Mesendoderm (in vitro differentiated cells): Measurements from ENCODE around the gene ZSCAN5B.
"Not testable (repeated sequence)": the region's sequence is repeated elsewhere in the genome, so short reads cannot be mapped to it uniquely, and the experiment has no call there.

ENCODE experiments used
- DNase-seq: peaks from one replicate; pipeline ENCODE4 v3.0.0; 2013
- H2AK5ac ChIP-seq: 2 replicates; pipeline ENCODE4 v1.6.1; 2013; ENCODE audit warnings: low read length, inconsistent platforms
- H2BK120ac ChIP-seq: 2 replicates; pipeline ENCODE4 v1.6.1; 2013; ENCODE audit warnings: low read depth, mild to moderate bottlenecking, low read length, moderate library complexity, mixed read lengths
- H2BK15ac ChIP-seq: replicated peaks from 2 replicates; pipeline ENCODE4 v1.6.1; 2013; ENCODE audit warnings: low read depth, mild to moderate bottlenecking, moderate library complexity
- H2BK5ac ChIP-seq: 2 replicates; pipeline ENCODE4 v1.6.1; 2013; ENCODE audit warnings: low read length, inconsistent platforms
- H3K18ac ChIP-seq: 2 replicates; pipeline ENCODE4 v1.6.1; 2013; ENCODE audit warnings: mild to moderate bottlenecking, low read length, mixed read lengths
- H3K23ac ChIP-seq: one replicate; pipeline ENCODE4 v1.6.1; 2013; ENCODE audit warnings: low read length
- H3K27ac ChIP-seq: 2 replicates; pipeline ENCODE4 v1.5.1; 2013; ENCODE audit warnings: low read depth, mild to moderate bottlenecking, inconsistent platforms, low read length, moderate library complexity
- H3K27me3 ChIP-seq: 2 replicates; pipeline ENCODE4 v1.6.1; 2013; ENCODE audit warnings: low read length, control low read depth, mild to moderate bottlenecking, inconsistent platforms; ENCODE audit not compliant: insufficient read depth, poor library complexity
- H3K36me3 ChIP-seq: 2 replicates; pipeline ENCODE4 v1.6.1; 2013; ENCODE audit warnings: low read length, inconsistent platforms; ENCODE audit not compliant: control insufficient read depth, insufficient read depth
- H3K4ac ChIP-seq: one replicate; pipeline ENCODE4 v1.6.1; 2013; ENCODE audit warnings: low read depth, mild to moderate bottlenecking, low read length, moderate library complexity
- H3K4me1 ChIP-seq: 2 replicates; pipeline ENCODE4 v1.6.1; 2013; ENCODE audit warnings: low read depth, low read length, inconsistent platforms; ENCODE audit not compliant: control insufficient read depth
- H3K4me2 ChIP-seq: 2 replicates; pipeline ENCODE4 v1.6.1; 2013; ENCODE audit warnings: low read length
- H3K4me3 ChIP-seq: 2 replicates; pipeline ENCODE4 v1.5.1; 2013; ENCODE audit warnings: mild to moderate bottlenecking, low read length
- H3K56ac ChIP-seq: one replicate; pipeline ENCODE4 v1.6.1; 2013; ENCODE audit warnings: low read length
- H3K79me1 ChIP-seq: 2 replicates; pipeline ENCODE4 v1.6.1; 2013; ENCODE audit warnings: low read length, inconsistent platforms
- H3K79me2 ChIP-seq: 2 replicates; pipeline ENCODE4 v1.6.1; 2013; ENCODE audit warnings: mild to moderate bottlenecking, low read length; ENCODE audit not compliant: control insufficient read depth, insufficient read depth
- H3K9ac ChIP-seq: 2 replicates; pipeline ENCODE4 v1.6.1; 2013; ENCODE audit warnings: low read length, inconsistent platforms
- H4K5ac ChIP-seq: one replicate; pipeline ENCODE4 v1.6.1; 2013; ENCODE audit warnings: low read length
- H4K8ac ChIP-seq: one replicate; pipeline ENCODE4 v1.6.1; 2013; ENCODE audit warnings: low read depth, mild to moderate bottlenecking, control low read depth, low read length, moderate library complexity
- WGBS: extraction: QIAGEN DNeasy Blood & Tissue Kit; methylation state at CpG from one replicate; pipeline ENCODE4 v1.1.7; 2013; ENCODE audit warnings: low lambda C conversion rate, missing lambda C conversion rate; ENCODE audit not compliant: insufficient coverage; ENCODE audit errors: extremely low coverage; 5-methylcytosine and 5-hydroxymethylcytosine counted together

ZSCAN5B gene

DNA sequence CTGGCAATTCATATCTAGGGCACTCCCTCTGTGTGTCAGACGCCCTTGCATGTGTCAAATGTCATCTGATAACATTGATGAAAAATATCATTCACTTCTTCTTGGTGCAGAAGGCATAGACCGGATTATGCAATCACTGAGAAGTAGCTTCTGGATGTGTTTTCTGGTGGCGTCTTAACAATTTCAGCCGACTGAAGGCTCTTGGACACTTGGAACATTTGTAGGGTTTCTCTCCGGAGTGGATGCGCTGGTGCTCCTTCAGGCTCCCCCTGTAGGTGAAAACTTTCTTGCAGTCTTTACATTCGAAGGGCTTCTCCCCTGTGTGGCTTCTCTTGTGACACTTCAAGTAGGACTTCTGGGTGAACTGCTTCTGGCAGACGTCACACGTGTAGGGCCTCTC is 23.9 kb upstream of the ZSCAN5B start:
- not testable (repeated sequence) for H2BK5ac ChIP-seq, H3K79me1 ChIP-seq, H4K5ac ChIP-seq, H3K27ac ChIP-seq, H3K9ac ChIP-seq, H3K36me3 ChIP-seq, H3K4me2 ChIP-seq, H2BK120ac ChIP-seq, H4K8ac ChIP-seq, H3K18ac ChIP-seq, H2BK15ac ChIP-seq, H3K4ac ChIP-seq, H3K27me3 ChIP-seq, H3K4me1 ChIP-seq, H3K4me3 ChIP-seq, H3K56ac ChIP-seq, H3K79me2 ChIP-seq, H3K23ac ChIP-seq, H2AK5ac ChIP-seq
- WGBS = no CpG with 5 or more reads among the region's 9 CpGs
- DNase-seq = peak; percentile 50

DNA sequence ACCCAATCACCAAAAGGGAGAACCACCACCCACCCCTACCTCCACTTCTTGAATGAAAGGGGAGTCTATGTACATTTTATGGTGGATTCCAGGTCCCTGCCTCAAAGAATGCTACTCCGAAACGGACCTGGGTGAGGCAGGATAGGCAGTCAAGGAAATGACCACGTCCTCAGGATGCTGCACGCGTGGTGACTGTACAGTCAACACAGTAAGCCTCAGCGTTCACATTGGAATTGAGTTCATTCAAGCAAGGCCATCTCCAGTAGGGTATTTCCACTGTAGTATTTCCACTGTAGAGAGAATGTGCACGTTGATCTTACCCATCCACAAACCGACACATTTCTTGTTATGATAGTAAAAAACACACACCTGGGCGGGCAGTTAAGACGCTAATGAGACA is 21.4 kb upstream of the ZSCAN5B start:
- no peak overlapping the region for H2BK5ac ChIP-seq
- no peaks in the 10 kb centered on the region for H3K79me1 ChIP-seq
- WGBS = no CpG with 5 or more reads among the region's 10 CpGs
- H3K18ac ChIP-seq = no peak overlapping the region
- H3K79me2 ChIP-seq = no peaks in the 10 kb centered on the region
- no peak overlapping the region for H3K9ac ChIP-seq
- no peak overlapping the region for H2BK120ac ChIP-seq
- no peak overlapping the region for H3K23ac ChIP-seq
- DNase-seq = no peak
- H3K4ac ChIP-seq = no peak overlapping the region
- H3K56ac ChIP-seq = no peak overlapping the region
- no peak overlapping the region for H3K27ac ChIP-seq
- H2AK5ac ChIP-seq = no peak overlapping the region
- no peak overlapping the region for H4K5ac ChIP-seq
- no peaks in the 10 kb centered on the region for H3K4me1 ChIP-seq
- no peak overlapping the region for H4K8ac ChIP-seq
- no peak overlapping the region for H2BK15ac ChIP-seq
- no peak overlapping the region for H3K4me2 ChIP-seq
- no peak overlapping the region for H3K4me3 ChIP-seq
- no peaks in the 10 kb centered on the region for H3K27me3 ChIP-seq
- H3K36me3 ChIP-seq = no peaks in the 10 kb centered on the region

DNA sequence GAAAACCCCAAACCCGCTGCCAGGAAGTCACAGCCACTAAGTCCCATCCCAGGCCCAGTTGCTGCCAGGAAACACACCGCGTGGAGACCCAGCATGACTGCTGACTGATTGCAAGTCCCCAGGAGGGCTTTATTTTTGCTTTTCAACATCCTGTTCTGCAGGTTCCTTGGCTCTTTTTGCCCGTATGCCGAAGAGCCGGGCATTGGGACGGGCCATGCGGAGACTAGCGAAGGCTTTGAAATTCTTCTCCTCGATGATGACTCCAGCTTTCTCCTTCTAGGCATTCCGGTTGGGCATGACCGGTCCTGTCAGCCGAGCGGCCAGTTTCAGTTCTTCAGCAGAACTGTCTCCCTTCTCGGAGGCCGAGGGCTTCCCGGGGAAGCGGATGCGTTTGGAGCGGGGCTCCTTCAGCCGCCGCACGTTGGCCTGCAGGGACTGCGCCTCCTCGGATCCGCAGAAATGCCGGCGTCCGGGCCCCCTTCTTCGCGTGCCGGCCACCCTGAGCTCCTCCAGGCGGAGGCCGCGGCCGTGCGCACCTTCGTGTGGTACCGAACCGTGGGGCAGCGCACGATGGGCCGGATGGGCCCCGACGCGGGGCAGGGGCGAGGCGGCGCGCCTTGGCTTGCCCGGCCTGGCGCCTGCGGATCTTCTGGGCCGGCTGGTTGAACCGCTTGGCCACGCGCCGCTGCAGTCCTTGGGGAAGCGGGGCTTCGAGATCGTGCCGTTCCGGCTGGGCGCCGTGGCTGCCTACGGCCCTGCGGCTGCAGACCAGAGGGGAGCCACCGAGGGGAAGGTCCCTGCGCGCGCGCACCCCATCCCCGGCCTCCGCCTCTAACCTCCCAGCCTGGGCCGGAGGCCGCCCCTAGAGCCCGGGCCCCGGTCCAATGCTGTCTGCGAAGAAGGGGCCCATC is 19.7 kb upstream of the ZSCAN5B start:
- Histone ChIP-seq H3K79me2 (no peaks in the 10 kb centered on the region), H3K36me3 (no peaks in the 10 kb centered on the region), H3K27me3 (no peaks in the 10 kb centered on the region), H3K4me2 (peak overlapping the region; percentile 57), H4K8ac (peak overlapping the region; percentile 30), H2BK120ac (no peak overlapping the region), H3K23ac (no peak overlapping the region), H2BK5ac (no peak overlapping the region), H3K27ac (peak overlapping the region; percentile 23), H3K9ac (peak overlapping the region; percentile 72), H2AK5ac (no peak overlapping the region), H3K18ac (peak overlapping the region; percentile 30), H3K56ac (peak overlapping the region; percentile 88), H2BK15ac (no peak overlapping the region), H3K4ac (no peak overlapping the region), H3K4me3 (no peak overlapping the region), H4K5ac (no peak overlapping the region), H3K4me1 (no peaks in the 10 kb centered on the region), H3K79me1 (no peaks in the 10 kb centered on the region)
- DNase-seq = peak; percentile 74
- no CpG with 5 or more reads among the region's 79 CpGs for WGBS

DNA sequence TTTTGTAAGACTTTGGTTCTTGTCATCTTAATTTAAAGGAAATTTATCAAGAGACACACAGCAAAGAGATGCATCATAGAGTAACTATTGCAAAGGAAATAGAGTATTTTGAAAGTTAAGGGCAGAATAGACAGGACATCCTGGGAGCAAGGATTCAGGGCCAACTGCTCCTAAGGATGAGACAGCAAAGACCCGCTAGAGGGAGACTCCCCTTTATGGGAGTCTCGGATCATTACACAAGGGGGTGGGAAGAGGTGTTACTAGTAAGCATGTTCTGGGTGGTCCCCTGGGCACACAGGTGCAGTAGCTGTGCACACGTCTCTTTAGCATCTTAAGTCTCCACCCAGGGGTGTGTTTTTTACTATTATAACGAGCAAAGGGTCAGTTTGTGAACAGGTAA is 14.1 kb upstream of the ZSCAN5B start:
- H3K27me3 ChIP-seq = no peaks in the 10 kb centered on the region
- no peak overlapping the region for H3K4ac ChIP-seq
- no peak overlapping the region for H3K18ac ChIP-seq
- H3K4me3 ChIP-seq = no peak overlapping the region
- H4K5ac ChIP-seq = no peak overlapping the region
- H2BK5ac ChIP-seq = no peak overlapping the region
- H3K79me2 ChIP-seq = no peaks in the 10 kb centered on the region
- H4K8ac ChIP-seq = no peak overlapping the region
- H3K79me1 ChIP-seq = no peaks in the 10 kb centered on the region
- H2AK5ac ChIP-seq = no peak overlapping the region
- no peak overlapping the region for H3K23ac ChIP-seq
- no peak overlapping the region for H3K27ac ChIP-seq
- no peak overlapping the region for H3K56ac ChIP-seq
- H3K9ac ChIP-seq = no peak overlapping the region
- H3K4me2 ChIP-seq = no peak overlapping the region
- H3K36me3 ChIP-seq = no peaks in the 10 kb centered on the region
- H3K4me1 ChIP-seq = no peaks in the 10 kb centered on the region
- peak; percentile 6 for DNase-seq
- no peak overlapping the region for H2BK120ac ChIP-seq
- no peak overlapping the region for H2BK15ac ChIP-seq
- WGBS = no CpG with 5 or more reads among the region's 4 CpGs

DNA sequence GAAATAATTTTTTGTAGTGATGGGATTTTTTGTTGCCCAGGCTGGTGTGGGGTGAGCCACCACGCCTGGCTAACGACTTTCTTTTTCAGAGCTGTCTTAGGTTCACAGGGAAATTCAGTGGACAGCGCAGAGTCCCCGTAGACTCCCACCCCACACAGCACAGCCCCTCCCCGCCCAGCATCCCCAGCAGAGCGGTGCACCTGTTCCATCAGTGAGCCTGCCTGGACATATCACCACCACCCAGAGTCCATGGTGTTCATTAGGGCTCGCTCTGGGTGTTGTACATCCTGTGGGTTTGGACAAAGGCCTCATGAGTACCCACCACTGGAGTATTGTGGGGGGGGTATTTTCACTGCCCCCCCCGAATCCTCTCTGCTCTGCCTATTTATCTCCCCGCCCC is 12.5 kb upstream of the ZSCAN5B start:
- not testable (repeated sequence) for H3K79me2 ChIP-seq, H4K8ac ChIP-seq, H2BK5ac ChIP-seq, H3K9ac ChIP-seq, H3K4me3 ChIP-seq, DNase-seq, H3K4ac ChIP-seq, H3K27me3 ChIP-seq, H3K23ac ChIP-seq, H3K18ac ChIP-seq, H2BK15ac ChIP-seq, H3K79me1 ChIP-seq, H3K27ac ChIP-seq, H4K5ac ChIP-seq, H3K56ac ChIP-seq, H2BK120ac ChIP-seq, H2AK5ac ChIP-seq, H3K36me3 ChIP-seq, H3K4me1 ChIP-seq, H3K4me2 ChIP-seq
- WGBS = no CpG with 5 or more reads among the region's 9 CpGs

DNA sequence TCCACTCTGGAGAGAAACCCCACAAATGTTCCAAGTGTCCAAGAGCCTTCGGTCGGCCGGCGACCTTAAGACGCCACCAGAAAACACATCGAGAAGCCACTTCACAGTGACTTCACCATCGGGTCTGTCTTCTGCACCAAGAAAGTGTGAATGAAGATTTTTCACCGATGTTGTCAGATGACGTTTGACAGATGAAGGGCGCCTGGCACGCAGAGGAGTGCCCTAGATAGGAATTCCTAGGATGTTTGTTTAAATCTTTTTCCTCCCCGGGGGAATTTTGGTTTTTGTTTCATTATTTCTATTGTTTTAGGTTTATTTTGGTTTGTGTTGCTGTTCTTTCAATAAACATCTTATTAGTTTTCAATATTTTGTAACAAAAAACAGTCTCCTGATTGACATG is 11.5 kb upstream of the ZSCAN5B start:
- Histone ChIP-seq H3K56ac (no peak overlapping the region), H3K36me3 (no peaks in the 10 kb centered on the region), H3K79me1 (no peaks in the 10 kb centered on the region), H3K9ac (no peak overlapping the region), H3K27me3 (no peaks in the 10 kb centered on the region), H3K4me3 (no peak overlapping the region), H2BK5ac (no peak overlapping the region), H3K23ac (no peak overlapping the region), H2BK120ac (no peak overlapping the region), H4K8ac (no peak overlapping the region), H3K4me2 (no peak overlapping the region), H4K5ac (no peak overlapping the region), H3K4me1 (no peaks in the 10 kb centered on the region), H3K18ac (no peak overlapping the region), H3K27ac (no peak overlapping the region), H3K79me2 (no peaks in the 10 kb centered on the region), H2AK5ac (no peak overlapping the region), H3K4ac (no peak overlapping the region), H2BK15ac (no peak overlapping the region)
- WGBS = no CpG with 5 or more reads among the region's 12 CpGs
- DNase-seq = no peak
